GM12874 (cell line): Measurements from ENCODE around the gene RNF175.

Experiments used
- CTCF ChIP-seq: IDR thresholded peaks from 2 replicates; pipeline ENCODE4 v1.5.1; 2011; ENCODE audit warnings: low read depth, mild to moderate bottlenecking, control low read depth, low read length, moderate library complexity; ENCODE audit not compliant: insufficient read depth

Gene RNF175

GRCh38 chr4:153781717-153782416, 22.0 kb upstream of the RNF175 start:
- no peak for TF ChIP-seq CTCF

GRCh38 chr4:153781280-153781679, 21.5 kb upstream of the RNF175 start:
- no peak for TF ChIP-seq CTCF

- TF ChIP-seq CTCF: no peak
Observed at GRCh38 chr4:153780876-153781275, 21.1 kb upstream of the RNF175 start.

GRCh38 chr4:153780221-153780620, 20.4 kb upstream of the RNF175 start:
- TF ChIP-seq CTCF: no peak

GRCh38 chr4:153778383-153778782, 18.6 kb upstream of the RNF175 start:
- TF ChIP-seq CTCF: no peak

- TF ChIP-seq CTCF: no peak
Observed at GRCh38 chr4:153777421-153777820, 17.6 kb upstream of the RNF175 start.

GRCh38 chr4:153776601-153777000, 16.8 kb upstream of the RNF175 start:
- no peak for TF ChIP-seq CTCF
